ENCODE data around the gene PXYLP1. TPM values are rescaled to one million over a fixed set of nuclear protein-coding genes. Genes with fewer than 3 reads are reported as not detected.
"Not testable (repeated sequence)": the region's sequence is repeated elsewhere in the genome, so short reads cannot be mapped to it uniquely, and the experiment has no call there.

PXYLP1 gene
- total RNA-seq (2014; rRNA removed; shearing (Covaris generic)) = 6.2 and 9.7 TPM in 2 replicates

- DNase-seq (ENCODE audit: low spot score) = peak; percentile 87
Measured at GRCh38 chr3:141231101-141231951, at the start of gene PXYLP1. TSS of gene PXYLP1 (plus strand) at chr3:141231825. CDS start at chr3:141260176, 28,351 bp downstream.

- DNase-seq (ENCODE audit: low spot score) = peak; percentile 8
Measured at GRCh38 chr3:141183606-141184005, 48.0 kb upstream of the PXYLP1 start.

GRCh38 chr3:141184430-141184829 is 47.2 kb upstream of the PXYLP1 start:
- DNase-seq (ENCODE audit: low spot score) = no peak

- DNase-seq (ENCODE audit: low spot score) = peak; percentile 8
Measured at GRCh38 chr3:141191097-141191749, 40.4 kb upstream of the PXYLP1 start.

- peak; percentile 98 for DNase-seq (ENCODE audit: low spot score)
Measured at GRCh38 chr3:141192345-141192744, 39.3 kb upstream of the PXYLP1 start.

- no peak for DNase-seq (ENCODE audit: low spot score)
Measured at GRCh38 chr3:141193066-141193830, 38.4 kb upstream of the PXYLP1 start.

- no peak for DNase-seq (ENCODE audit: low spot score)
Measured at GRCh38 chr3:141201122-141201521, 30.5 kb upstream of the PXYLP1 start.

GRCh38 chr3:141202682-141203081 is 28.9 kb upstream of the PXYLP1 start:
- DNase-seq (ENCODE audit: low spot score) = no peak

- no peak for DNase-seq (ENCODE audit: low spot score)
Measured at GRCh38 chr3:141203866-141204265, 27.8 kb upstream of the PXYLP1 start.

GRCh38 chr3:141204343-141204742 is 27.3 kb upstream of the PXYLP1 start:
- no peak for DNase-seq (ENCODE audit: low spot score)

- not testable (repeated sequence) for DNase-seq (ENCODE audit: low spot score)
Measured at GRCh38 chr3:141211306-141211705, 20.3 kb upstream of the PXYLP1 start.

GRCh38 chr3:141212101-141212500 is 19.5 kb upstream of the PXYLP1 start:
- DNase-seq (ENCODE audit: low spot score) = no peak

- DNase-seq (ENCODE audit: low spot score) = no peak
Measured at GRCh38 chr3:141212555-141212954, 19.1 kb upstream of the PXYLP1 start.

- no peak for DNase-seq (ENCODE audit: low spot score)
Measured at GRCh38 chr3:141216975-141217374, 14.7 kb upstream of the PXYLP1 start.

- DNase-seq (ENCODE audit: low spot score) = no peak
Measured at GRCh38 chr3:141217389-141217788, 14.2 kb upstream of the PXYLP1 start.

GRCh38 chr3:141218162-141218835 is 13.3 kb upstream of the PXYLP1 start:
- no peak for DNase-seq (ENCODE audit: low spot score)

GRCh38 chr3:141218926-141219325 is 12.7 kb upstream of the PXYLP1 start:
- no peak for DNase-seq (ENCODE audit: low spot score)

GRCh38 chr3:141223673-141224166 is 7.9 kb upstream of the PXYLP1 start:
- no peak for DNase-seq (ENCODE audit: low spot score)

GRCh38 chr3:141225939-141226338 is 5.7 kb upstream of the PXYLP1 start:
- no peak for DNase-seq (ENCODE audit: low spot score)

GRCh38 chr3:141227216-141227615 is 4.4 kb upstream of the PXYLP1 start:
- no peak for DNase-seq (ENCODE audit: low spot score)

GRCh38 chr3:141227752-141228151 is 3.9 kb upstream of the PXYLP1 start:
- DNase-seq (ENCODE audit: low spot score) = no peak
